Ovary (tissue), 3 donors: ENCODE data around the gene SEZ6L2.

Source experiments
- EP300 ChIP-seq: sonication (generic); formaldehyde crosslinking; IDR thresholded peaks from one replicate; pipeline ENCODE4 v1.6.1; 2017; ENCODE audit warnings: antibody characterized with exemption
- POLR2A ChIP-seq: fragments of 450-650 bp; IDR thresholded peaks from one replicate; pipeline ENCODE4 v1.6.1; 2017; ENCODE audit warnings: antibody characterized with exemption, mild to moderate bottlenecking, moderate library complexity
- TF ChIP-seq, protein P1 (sequence below), 3 donors: fragments of 450-650 bp in 2 of 3; fragments of 200-600 bp in 1 of 3; IDR thresholded peaks; one replicate each; pipeline versions ENCODE4 v1.5.1 to v1.8.0; 2016 to 2022; ENCODE audit warnings: antibody characterized with exemption in 3 of 3, mild to moderate bottlenecking in 1 of 3
- donor health status: DM: no; HTN: no; CAD: no.

DNA sequence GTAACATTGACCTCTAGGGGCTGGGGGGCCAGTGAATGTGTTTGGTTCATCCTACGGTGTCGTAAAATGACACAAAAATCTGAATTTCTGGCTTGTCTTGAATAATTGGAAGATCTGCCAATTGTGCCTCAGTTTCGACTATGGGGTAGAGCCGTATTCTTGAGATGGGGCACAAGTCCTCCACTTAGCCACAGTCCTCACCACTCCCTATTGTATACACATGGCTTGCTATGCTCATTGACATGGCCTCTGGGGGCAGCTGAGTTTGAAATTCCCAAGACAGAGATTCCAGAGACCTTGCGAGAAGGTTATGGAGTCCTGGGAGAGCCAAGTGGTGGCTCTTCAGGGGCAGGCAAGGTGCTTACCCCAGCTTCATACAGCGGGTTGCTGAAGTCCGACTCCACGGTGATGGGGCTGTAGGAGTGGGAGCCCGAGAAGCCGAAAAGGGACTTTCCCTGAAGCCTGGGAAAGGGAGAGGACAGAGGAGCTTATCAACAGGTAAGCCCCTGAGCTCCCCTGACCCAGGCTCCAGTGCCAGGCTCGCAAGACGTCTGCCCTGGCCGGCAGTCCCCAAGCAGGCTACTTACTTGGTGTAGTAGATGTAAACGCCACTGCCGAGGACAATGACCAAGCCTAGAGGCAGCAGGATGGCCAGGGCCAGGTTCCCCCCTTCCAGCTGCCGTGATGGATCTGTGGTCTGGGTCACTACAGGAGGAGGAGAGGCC, 27.4 kb downstream of the SEZ6L2 start:
- TF ChIP-seq, protein P1, sequence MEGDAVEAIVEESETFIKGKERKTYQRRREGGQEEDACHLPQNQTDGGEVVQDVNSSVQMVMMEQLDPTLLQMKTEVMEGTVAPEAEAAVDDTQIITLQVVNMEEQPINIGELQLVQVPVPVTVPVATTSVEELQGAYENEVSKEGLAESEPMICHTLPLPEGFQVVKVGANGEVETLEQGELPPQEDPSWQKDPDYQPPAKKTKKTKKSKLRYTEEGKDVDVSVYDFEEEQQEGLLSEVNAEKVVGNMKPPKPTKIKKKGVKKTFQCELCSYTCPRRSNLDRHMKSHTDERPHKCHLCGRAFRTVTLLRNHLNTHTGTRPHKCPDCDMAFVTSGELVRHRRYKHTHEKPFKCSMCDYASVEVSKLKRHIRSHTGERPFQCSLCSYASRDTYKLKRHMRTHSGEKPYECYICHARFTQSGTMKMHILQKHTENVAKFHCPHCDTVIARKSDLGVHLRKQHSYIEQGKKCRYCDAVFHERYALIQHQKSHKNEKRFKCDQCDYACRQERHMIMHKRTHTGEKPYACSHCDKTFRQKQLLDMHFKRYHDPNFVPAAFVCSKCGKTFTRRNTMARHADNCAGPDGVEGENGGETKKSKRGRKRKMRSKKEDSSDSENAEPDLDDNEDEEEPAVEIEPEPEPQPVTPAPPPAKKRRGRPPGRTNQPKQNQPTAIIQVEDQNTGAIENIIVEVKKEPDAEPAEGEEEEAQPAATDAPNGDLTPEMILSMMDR (IDR thresholded peaks at IDR 0.05) = no peak
- TF ChIP-seq POLR2A (no peak), EP300 (no peak)
